ENCODE data around the gene OR1F1. TPM values are rescaled to one million over a fixed set of nuclear protein-coding genes. Genes with fewer than 3 reads are reported as not detected.
"Not testable (repeated sequence)": the region's sequence is repeated elsewhere in the genome, so short reads cannot be mapped to it uniquely, and the experiment has no call there.

Gene OR1F1
- total RNA-seq, 1 donor from 2014 or later, result not detected

DNA sequence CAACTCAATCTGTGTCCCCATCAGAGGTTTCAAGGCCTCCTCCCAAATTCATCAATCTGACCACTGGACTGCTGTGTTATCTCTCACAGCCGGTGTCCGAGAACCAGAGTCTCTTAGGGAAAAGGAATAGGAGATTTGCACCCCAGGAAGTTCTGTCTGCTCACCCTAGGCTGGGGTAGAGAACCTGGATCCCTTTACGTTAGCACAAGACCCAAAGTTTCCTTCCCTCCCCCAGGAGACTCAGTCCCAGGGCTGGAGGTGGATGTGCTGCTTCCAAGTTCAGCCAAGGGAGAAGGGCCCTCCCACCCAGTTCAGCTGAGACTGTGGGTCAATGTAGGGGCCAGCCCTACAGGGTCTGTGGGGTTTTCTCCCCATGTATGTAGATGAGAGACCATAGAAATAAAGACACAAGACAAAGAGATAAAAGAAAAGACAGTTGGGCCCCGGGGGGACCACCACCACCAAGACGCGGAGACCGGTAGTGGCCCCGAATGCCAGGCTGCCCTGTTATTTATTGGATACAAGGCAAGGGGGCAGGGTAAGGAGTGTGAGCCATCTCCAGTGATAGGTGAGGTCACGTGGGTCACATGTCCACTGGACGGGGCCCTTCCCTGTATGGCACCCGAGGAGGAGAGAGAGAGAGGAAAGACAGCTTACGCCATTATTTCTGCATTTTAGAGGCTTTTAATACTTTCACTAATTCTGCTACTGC, 22.7 kb upstream of the OR1F1 start:
- no peak for DNase-seq (ENCODE audit: low spot score, unreplicated experiment)
- no peaks in the 10 kb centered on the region for H3K36me3 Mint-ChIP-seq (ENCODE audit: insufficient read depth)
- H3K9me3 Mint-ChIP-seq (ENCODE audit: low read depth), result no peaks in the 10 kb centered on the region
- H3K27me3 Mint-ChIP-seq, result peaks cover 49% of the 10 kb centered on the region
- H3K4me3 Mint-ChIP-seq (ENCODE audit: low read depth), result no peak overlapping the region
- no peak overlapping the region for H3K27ac Mint-ChIP-seq
- TF ChIP-seq, protein P1, sequence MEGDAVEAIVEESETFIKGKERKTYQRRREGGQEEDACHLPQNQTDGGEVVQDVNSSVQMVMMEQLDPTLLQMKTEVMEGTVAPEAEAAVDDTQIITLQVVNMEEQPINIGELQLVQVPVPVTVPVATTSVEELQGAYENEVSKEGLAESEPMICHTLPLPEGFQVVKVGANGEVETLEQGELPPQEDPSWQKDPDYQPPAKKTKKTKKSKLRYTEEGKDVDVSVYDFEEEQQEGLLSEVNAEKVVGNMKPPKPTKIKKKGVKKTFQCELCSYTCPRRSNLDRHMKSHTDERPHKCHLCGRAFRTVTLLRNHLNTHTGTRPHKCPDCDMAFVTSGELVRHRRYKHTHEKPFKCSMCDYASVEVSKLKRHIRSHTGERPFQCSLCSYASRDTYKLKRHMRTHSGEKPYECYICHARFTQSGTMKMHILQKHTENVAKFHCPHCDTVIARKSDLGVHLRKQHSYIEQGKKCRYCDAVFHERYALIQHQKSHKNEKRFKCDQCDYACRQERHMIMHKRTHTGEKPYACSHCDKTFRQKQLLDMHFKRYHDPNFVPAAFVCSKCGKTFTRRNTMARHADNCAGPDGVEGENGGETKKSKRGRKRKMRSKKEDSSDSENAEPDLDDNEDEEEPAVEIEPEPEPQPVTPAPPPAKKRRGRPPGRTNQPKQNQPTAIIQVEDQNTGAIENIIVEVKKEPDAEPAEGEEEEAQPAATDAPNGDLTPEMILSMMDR (IDR thresholded peaks at IDR 0.05; ENCODE audit: unreplicated experiment), result no peak
- no peaks in the 10 kb centered on the region for H3K4me1 Mint-ChIP-seq (ENCODE audit: low read depth)

DNA sequence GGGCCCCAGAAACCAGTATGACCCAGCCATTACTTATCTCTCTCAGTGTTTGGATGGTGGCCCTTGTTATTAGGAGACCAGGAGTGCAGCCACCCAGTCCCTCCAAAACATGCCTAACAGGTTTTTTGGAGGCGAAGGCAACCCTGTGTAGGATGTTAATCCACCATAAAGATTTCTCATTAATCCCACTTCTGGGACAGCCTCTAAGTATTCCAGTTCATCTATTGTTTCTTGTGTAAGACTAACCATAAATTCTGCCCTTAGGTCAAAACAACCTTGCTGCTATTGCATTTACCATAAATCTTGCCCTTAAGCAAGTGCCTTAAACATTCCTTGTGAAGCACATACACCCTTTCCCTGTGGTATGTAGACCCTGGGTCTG, 21.5 kb upstream of the OR1F1 start:
- Mint-ChIP-seq H3K27ac (no peak overlapping the region), H3K27me3 (peaks cover 58% of the 10 kb centered on the region)

GRCh38 chr16:3168729-3169128, 19.3 kb upstream of the OR1F1 start:
- not testable (repeated sequence) for H3K9me3 Mint-ChIP-seq (ENCODE audit: low read depth); H3K4me3 Mint-ChIP-seq (ENCODE audit: low read depth); H3K4me1 Mint-ChIP-seq (ENCODE audit: low read depth); DNase-seq (ENCODE audit: low spot score, unreplicated experiment); H3K27ac Mint-ChIP-seq; H3K36me3 Mint-ChIP-seq (ENCODE audit: insufficient read depth)
- H3K27me3 Mint-ChIP-seq, result peaks cover 67% of the 10 kb centered on the region

More for the DNA sequence above, 21.5 kb upstream of the OR1F1 start:
- no peak for DNase-seq (ENCODE audit: low spot score, unreplicated experiment)
- TF ChIP-seq, protein P1 (IDR thresholded peaks at IDR 0.05; ENCODE audit: unreplicated experiment), result no peak
- no peaks in the 10 kb centered on the region for H3K9me3 Mint-ChIP-seq (ENCODE audit: low read depth)
- no peaks in the 10 kb centered on the region for H3K36me3 Mint-ChIP-seq (ENCODE audit: insufficient read depth)
- no peaks in the 10 kb centered on the region for H3K4me1 Mint-ChIP-seq (ENCODE audit: low read depth)
- H3K4me3 Mint-ChIP-seq (ENCODE audit: low read depth), result no peak overlapping the region

DNA sequence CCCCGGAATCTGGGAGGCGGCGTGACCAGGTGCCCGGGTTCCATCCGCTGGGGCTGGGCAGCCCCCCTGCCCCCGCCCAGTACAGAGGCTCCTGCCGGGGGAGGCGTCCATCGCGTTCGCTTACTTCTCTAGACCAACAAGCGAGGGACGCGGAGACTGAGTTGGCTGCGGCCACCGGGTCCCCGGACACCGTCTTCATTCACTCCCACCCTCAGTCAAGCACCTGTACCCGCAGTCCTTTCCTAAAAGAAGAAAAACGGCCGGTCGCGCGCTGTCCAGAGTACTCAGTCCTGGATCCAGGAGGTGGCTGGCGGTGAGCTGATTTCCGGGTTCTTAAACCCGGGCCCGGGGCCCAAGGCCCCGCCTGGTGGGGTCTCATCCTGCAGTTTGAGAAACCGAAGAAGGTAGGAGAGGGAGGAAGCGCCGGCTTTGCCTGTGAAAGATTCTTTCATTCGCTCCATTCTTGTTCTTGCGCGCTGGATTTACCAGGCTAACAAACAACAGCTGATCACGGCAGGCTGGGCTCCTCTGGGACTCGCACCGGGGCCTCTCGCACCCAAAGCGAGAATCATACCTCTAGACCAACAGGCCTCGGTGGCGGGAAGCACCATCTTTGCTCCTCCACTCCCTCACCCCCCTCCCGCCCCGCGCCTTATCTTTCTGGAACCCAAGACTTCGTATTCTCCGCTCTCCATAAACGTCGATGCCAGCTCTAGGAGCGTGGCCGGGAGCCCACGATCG, 17.4 kb upstream of the OR1F1 start:
- Mint-ChIP-seq H3K27me3 (peaks cover 80% of the 10 kb centered on the region), H3K27ac (no peak overlapping the region), H3K36me3 (ENCODE audit: insufficient read depth) (no peaks in the 10 kb centered on the region), H3K4me1 (ENCODE audit: low read depth) (peaks cover 3% of the 10 kb centered on the region), H3K4me3 (ENCODE audit: low read depth) (no peak overlapping the region), H3K9me3 (ENCODE audit: low read depth) (no peaks in the 10 kb centered on the region)
- TF ChIP-seq, protein P1 (IDR thresholded peaks at IDR 0.05; ENCODE audit: unreplicated experiment), result no peak
- no peak for DNase-seq (ENCODE audit: low spot score, unreplicated experiment)

DNA sequence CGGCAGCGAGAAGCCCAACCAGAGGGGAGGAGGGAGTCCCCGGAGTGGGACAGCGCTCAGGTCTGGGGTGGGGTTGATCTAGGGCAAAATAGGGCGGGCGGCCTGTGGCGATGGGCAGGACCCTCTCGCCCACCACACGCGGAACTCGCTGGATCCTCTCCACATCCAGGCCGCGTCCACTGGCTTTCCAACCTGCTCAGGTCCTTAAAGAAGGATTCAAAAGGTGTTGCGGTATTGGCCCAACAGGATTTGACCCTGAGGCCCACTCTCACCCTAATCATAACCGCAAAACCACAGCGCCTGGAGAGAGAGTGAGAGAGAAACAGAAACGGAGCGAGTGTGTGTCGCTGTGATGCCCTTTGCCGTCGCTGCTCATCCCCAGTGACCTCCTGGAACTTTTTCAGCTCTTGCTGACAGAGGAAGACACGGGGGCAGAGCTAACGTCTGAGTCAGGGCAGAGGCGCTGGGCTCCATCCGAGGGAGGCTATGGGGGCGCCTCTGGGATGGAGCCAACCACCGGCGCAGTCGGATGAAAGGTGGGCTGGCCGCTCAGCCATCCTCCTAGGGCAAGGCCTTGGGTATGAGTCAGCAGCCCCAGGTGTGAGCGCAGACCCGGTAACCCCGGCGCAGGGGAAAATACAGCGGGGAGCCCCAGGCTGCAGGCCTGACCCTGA, 16.7 kb upstream of the OR1F1 start:
- DNase-seq (ENCODE audit: low spot score, unreplicated experiment), result no peak
- H3K36me3 Mint-ChIP-seq (ENCODE audit: insufficient read depth), result no peaks in the 10 kb centered on the region
- H3K4me3 Mint-ChIP-seq (ENCODE audit: low read depth), result no peak overlapping the region
- H3K4me1 Mint-ChIP-seq (ENCODE audit: low read depth), result peaks cover 3% of the 10 kb centered on the region
- H3K9me3 Mint-ChIP-seq (ENCODE audit: low read depth), result no peaks in the 10 kb centered on the region
- H3K27me3 Mint-ChIP-seq, result peaks cover 87% of the 10 kb centered on the region
- no peak overlapping the region for H3K27ac Mint-ChIP-seq
- TF ChIP-seq, protein P1 (IDR thresholded peaks at IDR 0.05; ENCODE audit: unreplicated experiment), result no peak
